OCI-LY3 (cell line): ENCODE measurements around the gene SLC6A12.

ENCODE experiments used
- CTCF ChIP-seq: fragments of 200-600, 300-600 bp; sonication (generic); IDR thresholded peaks from 2 replicates; pipeline ENCODE4 v1.5.1; 2014; ENCODE audit warnings: antibody characterized with exemption, low read length, low read depth
- EZH2phosphoT487 ChIP-seq: fragments of 200-600 bp; shearing (Covaris generic); IDR thresholded peaks from 2 replicates; pipeline ENCODE4 v1.6.1; 2018; ENCODE audit warnings: antibody characterized with exemption, mixed run types, low read depth

GRCh38 chr12:206746-207440 lies 7.1 kb downstream of the SLC6A12 start:
- TF ChIP-seq CTCF (no peak), EZH2phosphoT487 (no peak)
